Measurements from ENCODE around the gene IYD. TPM values are rescaled to one million over a fixed set of nuclear protein-coding genes. Genes with fewer than 3 reads are reported as not detected.

Gene IYD
- total RNA-seq, 1 donor: not detected

- no peak for TF ChIP-seq CTCF (IDR thresholded peaks at IDR 0.05; ENCODE audit: insufficient read depth, low read depth, low read length)
- no peak overlapping the region for H3K4me3 ChIP-seq (ENCODE audit: low read depth, low read length)
- DNase-seq (ENCODE audit: low read depth): no peak
Measured at GRCh38 chr6:150417250-150417649, 48.4 kb downstream of the IYD start.

- peak overlapping the region; percentile 46 for H3K4me3 ChIP-seq (ENCODE audit: low read depth, low read length)
- TF ChIP-seq CTCF (IDR thresholded peaks at IDR 0.05; ENCODE audit: insufficient read depth, low read depth, low read length): peak; percentile 86
- DNase-seq (ENCODE audit: low read depth): peak; percentile 82
Measured at GRCh38 chr6:150417899-150418826, 49.4 kb downstream of the IYD start.

- peak; percentile 72 for TF ChIP-seq CTCF (IDR thresholded peaks at IDR 0.05; ENCODE audit: insufficient read depth, low read depth, low read length)
- peak; percentile 51 for DNase-seq (ENCODE audit: low read depth)
- peak overlapping the region; percentile 46 for H3K4me3 ChIP-seq (ENCODE audit: low read depth, low read length)
Measured at GRCh38 chr6:150418827-150419594, 50.2 kb downstream of the IYD start.

- no peak for TF ChIP-seq CTCF (IDR thresholded peaks at IDR 0.05; ENCODE audit: insufficient read depth, low read depth, low read length)
- no peak for DNase-seq (ENCODE audit: low read depth)
- no peak overlapping the region for H3K4me3 ChIP-seq (ENCODE audit: low read depth, low read length)
Measured at GRCh38 chr6:150420428-150420827, 51.6 kb downstream of the IYD start.

- no peak for DNase-seq (ENCODE audit: low read depth)
- H3K4me3 ChIP-seq (ENCODE audit: low read depth, low read length): no peak overlapping the region
- TF ChIP-seq CTCF (IDR thresholded peaks at IDR 0.05; ENCODE audit: insufficient read depth, low read depth, low read length): no peak
Measured at GRCh38 chr6:150420926-150421325, 52.1 kb downstream of the IYD start.

GRCh38 chr6:150425508-150425907, 56.7 kb downstream of the IYD start:
- no peak for DNase-seq (ENCODE audit: low read depth)
- H3K4me3 ChIP-seq (ENCODE audit: low read depth, low read length): no peak overlapping the region
- TF ChIP-seq CTCF (IDR thresholded peaks at IDR 0.05; ENCODE audit: insufficient read depth, low read depth, low read length): no peak

Measured in fibroblast of villous mesenchyme (primary cell).